ENCODE data around the gene TMSB4X. TPM values are rescaled to one million over a fixed set of nuclear protein-coding genes. Genes with fewer than 3 reads are reported as not detected.

Gene TMSB4X
- total RNA-seq, 1 experiment from 2014 or later: 20.4 TPM

- DNase-seq (ENCODE audit: low read depth): no peak
Measured at GRCh38 chrX:13023567-13023966, 48.7 kb downstream of the TMSB4X start.

GRCh38 chrX:13023979-13024378 is 49.1 kb downstream of the TMSB4X start:
- no peak for DNase-seq (ENCODE audit: low read depth)

GRCh38 chrX:13024986-13025385 is 50.1 kb downstream of the TMSB4X start:
- no peak for DNase-seq (ENCODE audit: low read depth)

Other genes starting within 250 kb of the TMSB4X start
- 65.6 and 76.3 TPM in 2 replicates for gene PRPS2, start 183.7 kb upstream of the TMSB4X start, total RNA-seq (2014; rRNA removed; shearing (Covaris generic))
- gene TLR7, start 108.0 kb upstream of the TMSB4X start, total RNA-seq (2014; rRNA removed; shearing (Covaris generic)): not detected in 2 replicates
- not detected in 2 replicates for gene TLR8, start 68.5 kb upstream of the TMSB4X start, total RNA-seq (2014; rRNA removed; shearing (Covaris generic))
- not detected in 2 replicates for gene FAM9C, start 69.5 kb downstream of the TMSB4X start, total RNA-seq (2014; rRNA removed; shearing (Covaris generic))

Data from HT1080 (cell line).